NCI-H82 (cell line): ENCODE results near the gene GMPS.
A peak's percentile ranks its signal among the peaks of the same experiment; 100 is the strongest.
"Not testable (repeated sequence)": the region's sequence is repeated elsewhere in the genome, so short reads cannot be mapped to it uniquely, and the experiment has no call there.

Experiments
- DNase-seq: peaks from one replicate; lab custom pipeline; 2025; lab: John Stamatoyannopoulos, UW

GMPS gene

GRCh38 chr3:155872904-155873646 lies 2.6 kb downstream of the GMPS start:
- no peak for DNase-seq

- DNase-seq, result peak; percentile 54
These were observed 5.6 kb downstream of the GMPS start for GRCh38 chr3:155876037-155876436.

GRCh38 chr3:155876503-155876902 lies 6.1 kb downstream of the GMPS start:
- DNase-seq, result peak; percentile 47

- DNase-seq, result no peak
These were observed 9.8 kb downstream of the GMPS start for GRCh38 chr3:155880286-155880685.

- no peak for DNase-seq
These were observed 13.8 kb downstream of the GMPS start for GRCh38 chr3:155884292-155884691.

GRCh38 chr3:155885292-155885691 lies 14.8 kb downstream of the GMPS start:
- DNase-seq, result no peak

- not testable (repeated sequence) for DNase-seq
These were observed 15.9 kb downstream of the GMPS start for GRCh38 chr3:155886348-155886747.

GRCh38 chr3:155886915-155887314 lies 16.5 kb downstream of the GMPS start:
- no peak for DNase-seq

- no peak for DNase-seq
These were observed 18.8 kb downstream of the GMPS start for GRCh38 chr3:155889212-155889611.

GRCh38 chr3:155889952-155890351 lies 19.5 kb downstream of the GMPS start:
- DNase-seq, result no peak

GRCh38 chr3:155890671-155891190 lies 20.3 kb downstream of the GMPS start:
- no peak for DNase-seq

- DNase-seq, result no peak
These were observed 20.9 kb downstream of the GMPS start for GRCh38 chr3:155891321-155891720.

GRCh38 chr3:155895379-155895900 lies 25.0 kb downstream of the GMPS start:
- peak; percentile 92 for DNase-seq

- DNase-seq, result no peak
These were observed 36.5 kb downstream of the GMPS start for GRCh38 chr3:155906900-155907299.

- peak; percentile 69 for DNase-seq
These were observed 37.6 kb downstream of the GMPS start for GRCh38 chr3:155908086-155908485.

- DNase-seq, result no peak
These were observed 38.2 kb downstream of the GMPS start for GRCh38 chr3:155908605-155909004.

GRCh38 chr3:155912090-155912489 lies 41.6 kb downstream of the GMPS start:
- no peak for DNase-seq

GRCh38 chr3:155912579-155913190 lies 42.2 kb downstream of the GMPS start:
- no peak for DNase-seq

- DNase-seq, result no peak
These were observed 47.3 kb downstream of the GMPS start for GRCh38 chr3:155917781-155918180.

GRCh38 chr3:155919728-155920127 lies 49.3 kb downstream of the GMPS start:
- DNase-seq, result no peak

- DNase-seq, result no peak
These were observed 51.0 kb downstream of the GMPS start for GRCh38 chr3:155921486-155921885.

GRCh38 chr3:155934230-155934629 lies 63.8 kb downstream of the GMPS start:
- peak; percentile 60 for DNase-seq

- DNase-seq, result no peak
These were observed 68.0 kb downstream of the GMPS start for GRCh38 chr3:155938409-155938808.
